HEK293T (cell line): Measurements from ENCODE around the gene NRL.

Experiments
- BHLHE40 ChIP-seq: fragments of 450-650 bp; IDR thresholded peaks from 2 replicates; pipeline ENCODE4 v1.6.1; 2016; ENCODE audit warnings: mild to moderate bottlenecking, moderate library complexity, borderline replicate concordance
- CTBP1 ChIP-seq: fragments of 450-650 bp; IDR thresholded peaks from 2 replicates; pipeline ENCODE4 v1.6.1; 2016; ENCODE audit warnings: borderline replicate concordance
- ELF4 ChIP-seq: fragments of 450-650 bp; IDR thresholded peaks from 2 replicates; pipeline ENCODE4 v1.6.1; 2017; ENCODE audit warnings: antibody characterized with exemption
- FOXA1 ChIP-seq: fragments of 450-650 bp; IDR thresholded peaks from 2 replicates; pipeline ENCODE4 v1.6.1; 2016; ENCODE audit warnings: mild to moderate bottlenecking
- FOXK2 ChIP-seq: fragments of 450-650 bp; IDR thresholded peaks from 2 replicates; pipeline ENCODE4 v1.6.1; 2016; ENCODE audit warnings: mild to moderate bottlenecking
- FOXM1 ChIP-seq: fragments of 450-650 bp; IDR thresholded peaks from 2 replicates; pipeline ENCODE4 v1.6.1; 2017; ENCODE audit warnings: mild to moderate bottlenecking, borderline replicate concordance
- HDGF ChIP-seq: fragments of 450-650 bp; IDR thresholded peaks from 2 replicates; pipeline ENCODE4 v1.6.1; 2017; ENCODE audit warnings: antibody characterized with exemption, borderline replicate concordance
- LEF1 ChIP-seq: fragments of 450-650 bp; IDR thresholded peaks from 2 replicates; pipeline ENCODE4 v1.6.1; 2017; ENCODE audit warnings: mild to moderate bottlenecking, borderline replicate concordance
- NFRKB ChIP-seq: fragments of 450-650 bp; IDR thresholded peaks from 2 replicates; pipeline ENCODE4 v1.6.1; 2016; ENCODE audit warnings: mild to moderate bottlenecking, moderate library complexity
- PKNOX1 ChIP-seq: fragments of 450-650 bp; IDR thresholded peaks from 2 replicates; pipeline ENCODE4 v1.6.1; 2016
- SP1 ChIP-seq: fragments of 450-650 bp; IDR thresholded peaks from 2 replicates; pipeline ENCODE4 v1.6.1; 2017
- SUZ12 ChIP-seq: fragments of 450-650 bp; IDR thresholded peaks from 2 replicates; pipeline ENCODE4 v1.6.1; 2016; ENCODE audit warnings: mild to moderate bottlenecking
- TARDBP ChIP-seq: fragments of 450-650 bp; IDR thresholded peaks from 2 replicates; pipeline ENCODE4 v1.6.1; 2016
- ZNF384 ChIP-seq: fragments of 450-650 bp; IDR thresholded peaks from 2 replicates; pipeline ENCODE4 v1.6.1; 2016

GRCh38 chr14:24135584-24135833 lies 20.8 kb upstream of the NRL start:
- TF ChIP-seq ZNF384 (no peak), SUZ12 (no peak), BHLHE40 (no peak), NFRKB (no peak), ELF4 (no peak), TARDBP (no peak), HDGF (no peak), FOXM1 (no peak), FOXA1 (no peak), CTBP1 (peak; percentile 56; the same call in 1 of the 2 replicates), PKNOX1 (no peak), SP1 (no peak), FOXK2 (no peak), LEF1 (no peak)
